Stomach (tissue), 4 donors: ENCODE results near the gene WDR89.

Experiments
- EP300 ChIP-seq: sonication (generic); formaldehyde crosslinking; IDR thresholded peaks from one replicate; pipeline ENCODE4 v1.6.1; 2017; ENCODE audit warnings: antibody characterized with exemption
- POLR2AphosphoS5 ChIP-seq, 3 donors: sonication (generic); formaldehyde crosslinking; IDR thresholded peaks; one replicate each; pipeline ENCODE4 v1.6.1; 2016; ENCODE audit warnings: antibody characterized with exemption in 3 of 3
- TF ChIP-seq, protein P1 (sequence below), 7 experiments: fragments of 450-650 bp in 4 of 7; fragments of 200-600 bp in 3 of 7; sonication (generic) in 3 of 7; IDR thresholded peaks; one replicate each; pipeline ENCODE4 v1.5.1; 2016 to 2019; ENCODE audit warnings: antibody characterized with exemption in 7 of 7, control low read depth in 2 of 7, mild to moderate bottlenecking in 1 of 7

DNA sequence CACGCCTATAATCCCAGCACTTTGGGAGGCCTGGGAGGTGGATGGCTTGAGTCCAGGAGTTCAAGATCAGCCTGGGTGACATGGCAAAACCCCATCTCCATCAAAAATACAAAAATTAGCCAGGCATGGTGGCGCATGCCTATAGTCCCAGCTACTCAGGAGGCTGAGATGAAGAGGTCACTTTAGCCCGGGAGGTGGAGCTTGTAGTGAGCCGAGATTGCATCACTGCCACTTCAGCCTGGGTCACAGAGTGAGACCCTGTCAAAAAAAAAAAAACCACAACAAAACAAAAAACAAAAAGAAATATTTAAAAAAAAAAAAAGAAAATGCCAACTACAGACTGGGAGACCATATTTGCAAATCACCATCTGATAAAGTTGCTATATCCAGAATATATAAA lies 17.5 kb downstream of the WDR89 start:
- TF ChIP-seq POLR2AphosphoS5 (IDR thresholded peaks at IDR 0.05) (no peak), EP300 (no peak)
- TF ChIP-seq, protein P1, sequence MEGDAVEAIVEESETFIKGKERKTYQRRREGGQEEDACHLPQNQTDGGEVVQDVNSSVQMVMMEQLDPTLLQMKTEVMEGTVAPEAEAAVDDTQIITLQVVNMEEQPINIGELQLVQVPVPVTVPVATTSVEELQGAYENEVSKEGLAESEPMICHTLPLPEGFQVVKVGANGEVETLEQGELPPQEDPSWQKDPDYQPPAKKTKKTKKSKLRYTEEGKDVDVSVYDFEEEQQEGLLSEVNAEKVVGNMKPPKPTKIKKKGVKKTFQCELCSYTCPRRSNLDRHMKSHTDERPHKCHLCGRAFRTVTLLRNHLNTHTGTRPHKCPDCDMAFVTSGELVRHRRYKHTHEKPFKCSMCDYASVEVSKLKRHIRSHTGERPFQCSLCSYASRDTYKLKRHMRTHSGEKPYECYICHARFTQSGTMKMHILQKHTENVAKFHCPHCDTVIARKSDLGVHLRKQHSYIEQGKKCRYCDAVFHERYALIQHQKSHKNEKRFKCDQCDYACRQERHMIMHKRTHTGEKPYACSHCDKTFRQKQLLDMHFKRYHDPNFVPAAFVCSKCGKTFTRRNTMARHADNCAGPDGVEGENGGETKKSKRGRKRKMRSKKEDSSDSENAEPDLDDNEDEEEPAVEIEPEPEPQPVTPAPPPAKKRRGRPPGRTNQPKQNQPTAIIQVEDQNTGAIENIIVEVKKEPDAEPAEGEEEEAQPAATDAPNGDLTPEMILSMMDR (IDR thresholded peaks at IDR 0.05): no peak
